SK-MEL-5 (cell line): ENCODE results near the gene COL2A1. TPM values are rescaled to one million over a fixed set of nuclear protein-coding genes. Genes with fewer than 3 reads are reported as not detected.

ENCODE experiments used
- DNase-seq: peaks from one replicate; pipeline ENCODE4 v3.0.0-alpha.2; 2016; ENCODE audit warnings: low read depth, low spot score
- in situ Hi-C: cut with HindIII; loops from 2 replicates; pipeline ENCODE4 v1.10.0; 2016; ENCODE audit warnings: low sequenced_read_pairs, high pct_unique_total_duplicates, low pct_unique_long_range_greater_than_20kb
- total RNA-seq: library from RNA; depleted of rRNA; stranded (reverse); fragments of >200 nt; shearing (Covaris generic); gene quantifications from 2 replicates; pipeline ENCODE4 v1.2.3, GENCODE V29; 2014

The COL2A1 gene
- total RNA-seq, 1 experiment from 2014 or later: 0.03 TPM

GRCh38 chr12:48033451-48033850 is 29.2 kb upstream of the COL2A1 start:
- peak; percentile 64 for DNase-seq
- in situ Hi-C loops: no loop called here

- in situ Hi-C loops: no loop called here
Measured at GRCh38 chr12:48032597-48032996, 28.3 kb upstream of the COL2A1 start.

GRCh38 chr12:48031135-48031960 is 27.1 kb upstream of the COL2A1 start:
- in situ Hi-C loops: no loop called here
- peak; percentile 99 for DNase-seq

More at GRCh38 chr12:48032597-48032996, 28.3 kb upstream of the COL2A1 start:
- DNase-seq: no peak

- in situ Hi-C loops: no loop called here
- DNase-seq: no peak
Measured at GRCh38 chr12:48030173-48030650, 25.9 kb upstream of the COL2A1 start.

GRCh38 chr12:48029491-48030172 is 25.4 kb upstream of the COL2A1 start:
- in situ Hi-C loops: no loop called here
- no peak for DNase-seq

GRCh38 chr12:48028541-48029431 is 24.5 kb upstream of the COL2A1 start:
- in situ Hi-C loops: no loop called here
- peak; percentile 82 for DNase-seq

- in situ Hi-C loops: no loop called here
- DNase-seq: peak; percentile 63
Measured at GRCh38 chr12:48027183-48028002, 23.1 kb upstream of the COL2A1 start.

- no peak for DNase-seq
Measured at GRCh38 chr12:48026060-48026827, 22.0 kb upstream of the COL2A1 start.

GRCh38 chr12:48025281-48025680 is 21.0 kb upstream of the COL2A1 start:
- in situ Hi-C loops: no loop called here
- DNase-seq: no peak

More at GRCh38 chr12:48026060-48026827, 22.0 kb upstream of the COL2A1 start:
- in situ Hi-C loops: no loop called here

- in situ Hi-C loops: no loop called here
- no peak for DNase-seq
Measured at GRCh38 chr12:48024735-48025134, 20.5 kb upstream of the COL2A1 start.

GRCh38 chr12:48023386-48023785 is 19.1 kb upstream of the COL2A1 start:
- DNase-seq: no peak
- in situ Hi-C loops: no loop called here

- in situ Hi-C loops: no loop called here
- no peak for DNase-seq
Measured at GRCh38 chr12:48022676-48023385, 18.6 kb upstream of the COL2A1 start.

- in situ Hi-C loops: no loop called here
- DNase-seq: no peak
Measured at GRCh38 chr12:48022180-48022521, 17.9 kb upstream of the COL2A1 start.

GRCh38 chr12:48021485-48022179 is 17.4 kb upstream of the COL2A1 start:
- DNase-seq: no peak

GRCh38 chr12:48019639-48020265 is 15.5 kb upstream of the COL2A1 start:
- no peak for DNase-seq
- in situ Hi-C loops: no loop called here

More at GRCh38 chr12:48021485-48022179, 17.4 kb upstream of the COL2A1 start:
- in situ Hi-C loops: no loop called here
